IPS-15b (cell line): ENCODE results near the gene THNSL1.
"Not testable (repeated sequence)": the region's sequence is repeated elsewhere in the genome, so short reads cannot be mapped to it uniquely, and the experiment has no call there.

Experiments
- H3K27me3 ChIP-seq: one replicate; pipeline ENCODE4 v1.6.1; 2013; ENCODE audit warnings: low read length; ENCODE audit not compliant: control insufficient read depth, insufficient read depth
- H3K36me3 ChIP-seq: one replicate; pipeline ENCODE4 v1.6.1; 2013; ENCODE audit warnings: low read length; ENCODE audit not compliant: control insufficient read depth, insufficient read depth
- H3K4me1 ChIP-seq: one replicate; pipeline ENCODE4 v1.6.1; 2013; ENCODE audit warnings: mild to moderate bottlenecking, low read length; ENCODE audit not compliant: control insufficient read depth, insufficient read depth
- H3K4me3 ChIP-seq: one replicate; pipeline ENCODE4 v1.5.1; 2013; ENCODE audit warnings: low read depth, low read length
- H3K9ac ChIP-seq: one replicate; pipeline ENCODE4 v1.6.1; 2013; ENCODE audit warnings: low read depth, mild to moderate bottlenecking, low read length
- H3K9me3 ChIP-seq: one replicate; pipeline ENCODE4 v1.6.1; 2013; ENCODE audit warnings: mild to moderate bottlenecking, low read length; ENCODE audit not compliant: control insufficient read depth, insufficient read depth

THNSL1 gene

GRCh38 chr10:24983130-24983529 lies 33.3 kb upstream of the THNSL1 start:
- H3K9ac ChIP-seq: no peak overlapping the region
- H3K9me3 ChIP-seq: no peaks in the 10 kb centered on the region
- no peak overlapping the region for H3K4me3 ChIP-seq
- no peaks in the 10 kb centered on the region for H3K36me3 ChIP-seq
- H3K4me1 ChIP-seq: no peaks in the 10 kb centered on the region
- H3K27me3 ChIP-seq: no peaks in the 10 kb centered on the region

- H3K4me3 ChIP-seq: no peak overlapping the region
- no peaks in the 10 kb centered on the region for H3K27me3 ChIP-seq
- H3K4me1 ChIP-seq: no peaks in the 10 kb centered on the region
- H3K36me3 ChIP-seq: no peaks in the 10 kb centered on the region
- no peak overlapping the region for H3K9ac ChIP-seq
- H3K9me3 ChIP-seq: no peaks in the 10 kb centered on the region
Observed at GRCh38 chr10:24983946-24984345, 32.5 kb upstream of the THNSL1 start.

- Histone ChIP-seq H3K27me3 (no peaks in the 10 kb centered on the region), H3K9me3 (no peaks in the 10 kb centered on the region), H3K9ac (no peak overlapping the region), H3K36me3 (no peaks in the 10 kb centered on the region), H3K4me1 (no peaks in the 10 kb centered on the region), H3K4me3 (no peak overlapping the region)
Observed at GRCh38 chr10:24984906-24985305, 31.5 kb upstream of the THNSL1 start.

DNA sequence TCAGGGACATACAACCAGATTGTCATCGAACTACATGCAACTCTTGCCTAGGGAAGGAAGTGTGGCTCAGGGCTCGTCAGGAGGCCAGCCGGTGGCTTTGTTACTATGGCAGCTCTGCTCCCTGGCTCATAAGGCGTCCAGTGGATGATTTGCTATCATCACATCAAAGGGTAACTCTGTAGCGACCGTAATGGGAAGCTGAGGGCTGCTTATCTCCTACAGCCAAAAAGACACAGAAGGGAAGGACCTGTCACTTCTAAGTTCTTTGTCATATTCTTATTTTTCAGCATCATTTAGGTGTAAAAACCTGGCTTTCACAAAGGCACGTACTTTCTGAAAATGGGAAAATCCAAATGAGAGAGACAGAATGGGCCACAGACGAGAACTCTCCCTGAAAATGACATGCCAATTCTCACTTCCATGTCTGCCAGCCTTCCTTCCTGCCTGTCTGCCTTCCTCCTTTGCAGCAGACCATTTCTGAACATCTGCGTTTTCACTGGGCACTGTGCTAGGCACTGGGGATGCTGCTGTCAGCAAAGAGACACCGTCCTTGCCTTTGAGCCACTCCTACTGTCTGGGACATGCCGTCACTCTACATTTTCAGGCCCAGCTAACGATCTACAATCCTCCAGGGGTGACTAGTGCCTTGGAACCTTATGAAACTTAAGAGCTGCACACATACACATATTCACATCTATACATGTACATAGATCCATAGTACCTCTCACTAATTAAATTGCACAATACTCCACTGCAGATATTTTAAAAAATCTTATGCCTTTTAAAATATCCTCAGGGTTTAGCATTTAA lies 27.4 kb upstream of the THNSL1 start:
- H3K4me1 ChIP-seq: no peaks in the 10 kb centered on the region
- no peak overlapping the region for H3K4me3 ChIP-seq
- H3K27me3 ChIP-seq: no peaks in the 10 kb centered on the region
- no peak overlapping the region for H3K9ac ChIP-seq
- H3K9me3 ChIP-seq: no peaks in the 10 kb centered on the region
- H3K36me3 ChIP-seq: no peaks in the 10 kb centered on the region

GRCh38 chr10:24989867-24990266 lies 26.5 kb upstream of the THNSL1 start:
- no peak overlapping the region for H3K9ac ChIP-seq

DNA sequence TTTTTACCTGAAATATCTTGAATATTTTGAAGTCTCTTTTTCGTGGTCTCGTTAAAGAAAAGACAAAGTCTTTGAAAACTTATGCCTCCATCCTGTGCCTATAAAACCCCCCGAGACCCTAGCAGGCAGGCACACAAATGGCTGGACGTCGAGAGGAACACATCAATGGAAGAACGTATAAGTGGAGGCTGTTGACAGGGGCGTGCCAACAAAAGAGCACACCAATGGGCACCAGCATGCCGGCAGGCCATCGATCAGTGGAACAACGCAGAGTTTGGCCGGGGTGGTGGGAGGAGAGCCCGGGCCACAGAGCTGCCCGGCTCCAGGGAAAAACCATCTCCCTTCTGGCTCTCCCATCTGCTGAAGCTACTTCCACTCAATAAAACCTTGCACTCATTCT lies 25.1 kb upstream of the THNSL1 start:
- H3K4me3 ChIP-seq: no peak overlapping the region

More at GRCh38 chr10:24989867-24990266, 26.5 kb upstream of the THNSL1 start:
- Histone ChIP-seq H3K36me3 (no peaks in the 10 kb centered on the region), H3K27me3 (no peaks in the 10 kb centered on the region), H3K4me1 (no peaks in the 10 kb centered on the region), H3K4me3 (no peak overlapping the region), H3K9me3 (no peaks in the 10 kb centered on the region)

DNA sequence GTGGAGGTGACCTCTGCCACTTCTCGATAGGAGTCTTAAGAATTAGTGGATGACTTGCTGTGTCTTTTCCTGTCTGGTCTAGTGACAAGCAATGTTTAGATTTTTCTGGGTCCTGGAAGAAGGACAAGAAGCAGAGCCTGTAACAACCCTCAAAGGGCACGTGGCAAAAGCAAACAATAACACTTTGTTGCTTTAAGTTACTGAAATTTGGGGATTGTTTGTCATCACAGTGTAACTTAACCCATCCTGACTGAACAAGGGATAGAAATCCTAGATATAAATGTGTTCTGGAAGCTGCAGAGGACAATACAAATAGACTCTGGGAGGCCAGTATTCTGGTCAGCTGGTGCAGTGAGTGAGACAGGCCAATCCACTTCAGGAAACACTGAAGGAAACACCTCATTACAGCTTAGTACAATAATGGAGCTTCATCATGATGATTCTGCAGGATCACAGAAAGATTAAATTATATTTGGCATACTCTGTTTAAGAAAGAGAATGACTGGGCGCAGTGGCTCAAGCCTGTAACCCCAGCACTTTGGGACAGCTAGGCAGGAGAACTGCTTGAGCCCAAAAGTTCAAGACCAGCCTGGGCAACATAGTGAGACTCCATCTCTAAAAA lies 23.8 kb upstream of the THNSL1 start:
- Histone ChIP-seq H3K4me3 (no peak overlapping the region), H3K9me3 (no peaks in the 10 kb centered on the region), H3K9ac (no peak overlapping the region), H3K27me3 (no peaks in the 10 kb centered on the region), H3K36me3 (no peaks in the 10 kb centered on the region), H3K4me1 (no peaks in the 10 kb centered on the region)

More for the DNA sequence above, 25.1 kb upstream of the THNSL1 start:
- no peaks in the 10 kb centered on the region for H3K4me1 ChIP-seq
- no peaks in the 10 kb centered on the region for H3K9me3 ChIP-seq
- no peaks in the 10 kb centered on the region for H3K36me3 ChIP-seq
- no peak overlapping the region for H3K9ac ChIP-seq
- H3K27me3 ChIP-seq: no peaks in the 10 kb centered on the region

- Histone ChIP-seq H3K27me3 (no peaks in the 10 kb centered on the region), H3K4me3 (no peak overlapping the region), H3K4me1 (no peaks in the 10 kb centered on the region), H3K36me3 (no peaks in the 10 kb centered on the region), H3K9ac (no peak overlapping the region), H3K9me3 (no peaks in the 10 kb centered on the region)
Observed at GRCh38 chr10:24993237-24993958, 23.0 kb upstream of the THNSL1 start.

- no peaks in the 10 kb centered on the region for H3K27me3 ChIP-seq
Observed at GRCh38 chr10:24995072-24995471, 21.3 kb upstream of the THNSL1 start.

DNA sequence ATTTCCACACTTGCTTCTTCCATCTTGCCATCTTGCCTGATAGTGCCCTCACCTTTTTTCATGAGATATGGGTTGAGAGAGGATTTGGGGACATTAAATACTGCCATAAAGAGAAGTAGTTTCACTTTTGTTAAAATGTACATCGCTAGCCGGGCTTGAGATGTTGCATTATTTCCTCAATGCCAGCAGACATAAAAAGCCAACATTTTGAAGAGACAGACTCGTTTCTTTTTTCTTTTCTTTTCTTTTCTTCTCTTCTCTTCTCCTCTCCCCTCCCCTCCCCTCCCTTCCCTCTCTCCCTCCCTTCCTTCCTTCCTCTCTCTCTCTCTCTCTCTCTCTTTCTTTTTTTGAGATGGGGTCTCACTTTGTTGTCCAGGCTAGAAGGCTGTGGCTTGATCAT lies 18.4 kb upstream of the THNSL1 start:
- no peaks in the 10 kb centered on the region for H3K36me3 ChIP-seq
- no peaks in the 10 kb centered on the region for H3K4me1 ChIP-seq
- no peak overlapping the region for H3K9ac ChIP-seq
- no peaks in the 10 kb centered on the region for H3K27me3 ChIP-seq
- H3K4me3 ChIP-seq: no peak overlapping the region
- no peaks in the 10 kb centered on the region for H3K9me3 ChIP-seq

More at GRCh38 chr10:24995072-24995471, 21.3 kb upstream of the THNSL1 start:
- Histone ChIP-seq H3K9ac (no peak overlapping the region), H3K4me3 (no peak overlapping the region), H3K36me3 (no peaks in the 10 kb centered on the region), H3K9me3 (no peaks in the 10 kb centered on the region), H3K4me1 (no peaks in the 10 kb centered on the region)

- not testable (repeated sequence) for H3K4me1 ChIP-seq, H3K36me3 ChIP-seq, H3K9ac ChIP-seq, H3K4me3 ChIP-seq, H3K9me3 ChIP-seq, H3K27me3 ChIP-seq
Observed at GRCh38 chr10:25011591-25011990, 4.8 kb upstream of the THNSL1 start.

DNA sequence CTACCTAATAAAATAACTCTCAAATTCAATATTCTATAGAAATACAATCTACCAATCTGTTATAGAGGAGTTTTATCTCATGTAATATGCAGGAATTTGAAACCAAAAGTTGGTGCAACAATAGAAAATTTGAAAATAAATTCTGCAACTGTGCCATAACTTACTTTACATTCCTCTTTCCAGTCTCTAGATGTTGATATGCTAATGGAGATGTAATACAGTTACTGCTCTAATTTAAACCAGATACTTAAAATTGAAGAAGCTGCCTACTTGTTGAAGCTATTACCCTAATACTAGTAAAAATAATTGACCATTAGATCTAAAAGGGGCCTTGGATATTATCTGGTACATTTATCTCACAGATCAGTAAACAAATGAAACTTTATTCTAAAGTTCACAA lies 1.8 kb upstream of the THNSL1 start:
- Histone ChIP-seq H3K36me3 (no peaks in the 10 kb centered on the region), H3K4me1 (no peaks in the 10 kb centered on the region), H3K9ac (no peak overlapping the region), H3K9me3 (no peaks in the 10 kb centered on the region), H3K27me3 (no peaks in the 10 kb centered on the region), H3K4me3 (no peak overlapping the region)
